K562 (cell line): ENCODE results near the gene PTCD3.

Experiments used
- ARID4B ChIP-seq: sonication (generic); formaldehyde crosslinking; IDR thresholded peaks from 2 replicates; pipeline ENCODE4 v1.8.0; 2022; ENCODE audit warnings: mild to moderate bottlenecking, missing genetic modification reagents
- CC2D1A ChIP-seq: fragments of 450-650 bp; IDR thresholded peaks from 2 replicates; pipeline ENCODE4 v1.6.1; 2017; ENCODE audit warnings: mild to moderate bottlenecking
- CTCF ChIP-seq, 3 experiments: IDR thresholded peaks in 2 of 3; conservative IDR thresholded peaks in 1 of 3; 2 replicates each; pipeline ENCODE4 v1.5.1; 2011 to 2012; ENCODE audit warnings: low read length in 3 of 3, mild to moderate bottlenecking in 3 of 3, control low read depth in 2 of 3, improper control_type of control experiment in 1 of 3, inconsistent platforms in 1 of 3, low read depth in 1 of 3, mixed read lengths in 1 of 3, moderate library complexity in 1 of 3; ENCODE audit not compliant: insufficient read depth in 2 of 3
- FOXM1 ChIP-seq, 2 experiments: fragments of 450-650 bp in 1 of 2; sonication (generic) in 1 of 2; formaldehyde crosslinking in 1 of 2; IDR thresholded peaks; 2 replicates each; pipeline versions ENCODE4 v1.6.1 to v1.9.0; 2017 to 2022; ENCODE audit warnings: low read depth in 2 of 2, mild to moderate bottlenecking in 2 of 2, missing genetic modification reagents in 1 of 2, moderate library complexity in 1 of 2
- NFIC ChIP-seq: fragments of 450-650 bp; IDR thresholded peaks from 2 replicates; pipeline ENCODE4 v1.6.1; 2017; ENCODE audit warnings: mild to moderate bottlenecking, inconsistent platforms
- SP1 ChIP-seq: sonication (generic); formaldehyde crosslinking; IDR thresholded peaks from 2 replicates; pipeline ENCODE4 v1.8.1; 2022; ENCODE audit warnings: mild to moderate bottlenecking, missing genetic modification reagents

GRCh38 chr2:86123328-86123925, 17.4 kb downstream of the PTCD3 start:
- TF ChIP-seq FOXM1 (IDR thresholded peaks at IDR 0.05; ENCODE audit: low read depth) (no peak), FOXM1 (CRISPR knock-in tag; IDR thresholded peaks at IDR 0.05; ENCODE audit: low read depth) (no peak), NFIC (no peak), CC2D1A (no peak), ARID4B (CRISPR knock-in tag) (no peak), SP1 (no peak), CTCF (IDR thresholded peaks at IDR 0.05 in 2 of 3, conservative IDR thresholded peaks at IDR 0.05 in 1 of 3; ENCODE audit: insufficient read depth in 2 of 3, low read depth in 1 of 3, low read length in 3 of 3) (no peak)
